NCI-H2029 (cell line): Measurements from ENCODE around the gene CRADD.
"Not testable (repeated sequence)": the region's sequence is repeated elsewhere in the genome, so short reads cannot be mapped to it uniquely, and the experiment has no call there.

ENCODE experiments used
- DNase-seq: peaks from one replicate; lab custom pipeline; 2025; lab: John Stamatoyannopoulos, UW

CRADD gene

DNA sequence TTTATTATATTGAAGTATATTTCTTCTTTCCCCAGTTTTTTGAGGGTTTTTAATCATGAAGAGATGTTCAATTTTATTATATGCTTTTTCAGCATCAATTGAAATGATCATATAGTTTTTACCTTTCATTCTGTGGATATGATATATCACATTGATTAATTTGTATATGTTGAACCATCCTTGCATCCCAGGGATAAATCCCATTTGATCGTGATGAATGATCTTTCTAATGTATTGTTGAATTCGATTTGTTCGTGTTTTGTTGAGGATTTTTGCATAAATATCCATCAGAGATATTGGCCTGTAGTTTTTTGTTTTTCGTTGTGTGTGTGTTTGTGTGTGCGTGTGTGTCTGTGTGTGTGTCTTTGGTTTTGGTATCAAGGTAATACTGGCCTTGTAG lies 196.4 kb downstream of the CRADD start:
- no peak for DNase-seq

DNA sequence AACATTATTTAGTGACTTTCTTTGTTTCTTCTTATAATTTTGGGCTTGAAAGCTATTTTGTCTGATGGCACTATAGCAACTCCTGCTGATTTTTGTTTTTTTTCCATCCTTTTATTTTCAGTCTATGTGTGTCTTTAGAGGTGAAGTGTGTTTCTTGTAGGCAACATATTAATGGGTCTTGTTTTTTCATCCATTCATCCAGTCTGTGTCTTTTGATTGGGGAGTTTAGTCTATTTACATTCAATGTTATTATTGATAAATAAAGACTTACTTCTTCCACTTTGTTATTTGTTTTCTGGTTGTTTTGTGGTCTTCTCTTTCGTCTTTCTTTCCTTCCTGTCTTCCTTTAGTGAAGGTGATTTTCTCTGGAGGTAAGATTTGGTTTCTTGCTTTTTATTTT lies 198.0 kb downstream of the CRADD start:
- DNase-seq = no peak

DNA sequence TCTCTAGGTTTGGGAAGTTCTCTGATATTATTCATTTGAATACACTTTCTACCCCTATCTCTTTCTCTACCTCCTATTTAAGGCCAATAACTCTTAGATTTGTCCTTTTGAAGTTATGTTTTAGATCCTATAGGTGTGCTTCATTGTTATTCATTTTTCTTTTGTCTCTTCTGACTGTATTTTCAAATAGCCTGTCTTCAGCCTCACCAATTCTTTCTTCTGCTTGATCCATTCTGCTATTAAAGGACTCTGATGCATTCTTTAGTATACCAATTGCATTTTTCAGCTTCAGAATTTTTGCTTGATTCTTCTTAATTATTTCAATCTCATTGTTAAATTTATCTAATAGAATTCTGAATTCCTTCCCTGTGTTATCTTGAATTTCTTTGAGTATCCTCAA lies 199.2 kb downstream of the CRADD start:
- DNase-seq = no peak

DNA sequence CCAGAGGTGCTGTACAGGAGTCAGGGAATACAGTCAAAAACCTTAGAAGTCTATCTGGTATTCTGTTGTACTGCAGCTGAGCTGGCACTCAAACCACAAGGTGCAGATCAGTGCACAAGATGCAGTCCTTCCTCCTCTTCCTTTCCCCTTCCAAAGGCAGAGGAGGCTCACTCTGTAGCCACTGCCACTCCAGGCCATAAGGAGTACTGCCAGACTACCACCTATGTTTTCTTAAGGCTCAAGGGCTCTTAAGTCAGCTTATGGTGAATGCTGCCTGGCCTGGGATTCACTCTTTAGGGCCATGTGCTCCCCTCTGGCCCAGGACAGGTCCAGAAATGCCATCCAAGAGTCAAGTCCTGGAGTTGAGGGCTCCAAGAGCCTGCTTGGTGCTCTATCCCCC lies 200.3 kb downstream of the CRADD start:
- no peak for DNase-seq

DNA sequence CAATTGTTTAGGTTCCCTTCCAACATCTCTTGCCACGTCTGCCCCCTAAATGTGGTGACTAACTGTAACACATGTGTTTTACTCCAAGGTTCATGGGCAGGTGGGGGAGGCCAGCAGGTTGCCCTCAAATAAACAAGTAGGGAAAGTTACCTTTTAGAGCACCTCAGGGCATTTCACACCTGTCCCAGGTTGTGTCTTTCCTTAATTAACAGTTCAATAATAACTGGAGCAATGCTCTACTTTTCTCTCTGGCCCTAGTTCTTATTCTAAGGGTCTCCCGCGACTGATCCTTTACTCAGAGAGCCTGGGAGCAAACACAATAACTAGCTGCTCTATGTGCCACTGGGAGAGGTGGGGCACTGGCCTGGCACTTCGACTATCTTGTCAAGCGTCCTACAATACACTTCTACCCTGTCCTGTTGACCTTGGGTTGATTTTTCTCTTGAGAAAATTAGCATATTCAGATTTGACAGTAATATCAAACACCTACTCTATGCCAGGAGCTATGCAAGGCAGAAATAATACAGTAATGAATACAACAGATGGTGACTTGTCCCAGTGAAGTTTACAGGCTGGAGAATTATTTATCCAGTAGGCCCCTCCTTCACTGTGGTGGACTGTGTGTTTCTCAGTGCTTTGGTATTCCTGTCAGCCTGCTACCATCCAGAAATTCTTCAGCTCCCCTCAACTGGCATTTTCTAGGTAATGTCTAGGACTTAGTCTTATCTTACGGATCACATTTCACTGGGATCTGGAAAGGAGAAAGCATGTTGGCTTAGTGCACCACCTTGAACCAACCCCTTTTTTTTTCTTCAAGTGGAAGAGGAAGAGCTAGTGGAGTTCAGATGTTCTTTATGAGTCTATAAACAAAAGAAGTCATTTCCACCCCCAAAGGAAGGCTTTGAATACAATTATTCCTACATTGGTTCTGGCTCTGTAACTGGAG lies 202.6 kb downstream of the CRADD start:
- no peak for DNase-seq

DNA sequence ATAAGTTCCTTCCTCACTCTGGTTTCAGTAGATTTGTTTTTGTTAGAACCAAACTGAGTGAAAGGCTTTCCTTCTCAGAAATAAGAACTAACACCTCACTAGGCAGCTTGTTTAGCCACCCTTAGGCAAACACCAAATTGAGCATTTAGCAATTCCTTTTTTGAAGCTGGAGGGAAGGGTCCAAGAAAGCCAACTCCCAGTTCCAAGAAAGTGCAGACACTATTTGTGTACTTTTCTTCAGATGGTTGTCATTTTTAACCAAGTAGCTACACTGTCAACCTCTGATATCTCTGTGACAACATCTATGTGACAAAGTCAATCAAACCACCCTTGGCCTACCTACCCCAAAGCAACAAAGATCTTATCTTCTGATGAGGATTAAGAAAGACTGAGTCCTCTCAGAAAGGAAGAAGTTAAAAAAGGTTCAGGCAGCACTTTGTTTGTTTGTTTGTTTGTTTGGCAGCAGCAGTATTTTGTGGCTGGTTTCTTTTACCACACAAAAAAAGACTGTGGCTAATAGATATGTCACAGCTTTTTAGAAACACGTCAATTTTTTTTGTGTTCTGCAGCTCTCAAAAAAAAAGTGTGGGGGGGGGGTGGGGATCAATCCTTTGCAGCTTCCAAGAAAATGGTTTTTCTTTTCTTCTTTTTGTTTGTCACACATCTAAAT lies 203.8 kb downstream of the CRADD start:
- no peak for DNase-seq

DNA sequence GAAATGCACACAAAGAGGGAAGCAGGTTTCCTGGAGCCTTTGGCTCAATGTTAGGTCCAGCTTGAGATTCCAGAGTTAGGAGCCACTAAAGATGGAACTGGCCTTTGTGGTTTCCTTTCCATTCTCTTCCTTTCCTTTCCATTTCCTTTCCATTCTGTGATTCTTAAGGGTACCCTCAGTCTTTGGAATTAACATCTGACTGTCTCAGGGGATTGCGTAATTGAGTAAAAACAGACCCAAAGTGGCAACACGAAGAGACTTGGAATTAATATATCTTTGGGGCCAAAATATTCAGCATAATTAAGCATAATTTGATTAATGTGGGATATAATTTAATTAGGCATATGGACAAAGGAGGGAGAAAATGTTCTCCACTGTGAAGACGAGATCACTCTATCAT lies 205.6 kb downstream of the CRADD start:
- no peak for DNase-seq

DNA sequence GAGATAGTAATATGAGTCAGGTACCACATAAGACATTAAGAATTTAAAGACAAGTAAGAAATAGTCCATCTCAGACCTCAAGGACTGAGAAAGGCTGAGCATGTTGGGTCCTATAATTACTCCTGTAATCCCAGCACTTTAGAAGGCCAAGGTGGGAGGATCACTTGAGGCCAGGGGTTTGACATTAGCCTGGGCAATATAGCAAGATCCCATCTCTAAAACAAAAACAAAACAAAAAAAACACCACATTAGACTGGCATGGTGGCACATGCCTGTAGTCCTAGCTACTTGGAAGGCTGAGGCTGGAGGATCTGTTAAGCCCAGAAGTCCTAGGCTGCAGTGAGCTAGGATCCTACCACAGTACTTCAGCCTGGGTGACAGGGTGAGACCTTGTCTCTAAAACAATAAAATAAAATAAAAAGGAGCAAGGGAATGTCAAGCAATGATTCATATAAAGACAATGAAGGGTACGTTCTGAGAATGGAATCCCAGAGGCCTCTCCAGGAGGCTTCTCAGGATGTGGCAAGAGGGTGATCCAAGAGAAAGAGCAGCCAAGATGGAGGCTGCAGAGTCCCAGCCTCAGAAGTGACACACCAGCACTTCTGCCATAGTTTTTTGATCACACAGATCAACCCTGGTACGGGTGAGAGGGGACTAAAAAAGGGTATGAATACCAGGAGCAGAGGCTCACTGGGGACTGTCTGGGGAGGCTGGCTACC lies 206.4 kb downstream of the CRADD start:
- no peak for DNase-seq

DNA sequence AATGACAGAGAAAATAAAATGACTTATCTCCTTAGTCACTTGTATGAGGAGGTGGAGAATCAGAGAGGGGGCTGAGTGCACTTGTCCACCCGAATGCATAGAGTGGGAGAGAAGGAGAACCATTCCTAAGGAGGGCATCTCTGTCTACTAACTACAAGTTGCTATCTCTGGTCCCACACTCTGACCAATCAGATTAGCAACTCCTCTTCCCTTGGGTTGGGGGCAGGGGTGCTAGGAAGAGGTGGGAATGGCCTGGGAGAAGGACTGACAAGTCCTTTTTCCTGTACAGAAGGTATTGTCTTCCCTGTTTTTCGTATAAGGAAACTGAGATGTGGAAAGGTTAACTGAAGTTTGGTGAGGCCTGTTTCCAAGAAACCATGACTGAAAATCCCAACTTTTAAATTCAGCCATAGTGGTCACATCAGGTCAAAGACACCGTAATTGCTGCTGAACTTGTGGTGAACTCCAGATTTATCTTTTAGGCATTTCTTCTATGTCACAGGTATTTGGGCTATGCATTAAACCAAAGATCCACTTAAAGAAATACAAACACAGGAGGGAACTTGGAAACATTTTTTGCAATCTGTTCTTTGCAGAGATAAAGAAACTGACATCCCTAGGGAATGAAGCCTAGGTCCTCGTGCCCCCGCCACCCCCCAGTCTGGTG lies 207.8 kb downstream of the CRADD start:
- no peak for DNase-seq

DNA sequence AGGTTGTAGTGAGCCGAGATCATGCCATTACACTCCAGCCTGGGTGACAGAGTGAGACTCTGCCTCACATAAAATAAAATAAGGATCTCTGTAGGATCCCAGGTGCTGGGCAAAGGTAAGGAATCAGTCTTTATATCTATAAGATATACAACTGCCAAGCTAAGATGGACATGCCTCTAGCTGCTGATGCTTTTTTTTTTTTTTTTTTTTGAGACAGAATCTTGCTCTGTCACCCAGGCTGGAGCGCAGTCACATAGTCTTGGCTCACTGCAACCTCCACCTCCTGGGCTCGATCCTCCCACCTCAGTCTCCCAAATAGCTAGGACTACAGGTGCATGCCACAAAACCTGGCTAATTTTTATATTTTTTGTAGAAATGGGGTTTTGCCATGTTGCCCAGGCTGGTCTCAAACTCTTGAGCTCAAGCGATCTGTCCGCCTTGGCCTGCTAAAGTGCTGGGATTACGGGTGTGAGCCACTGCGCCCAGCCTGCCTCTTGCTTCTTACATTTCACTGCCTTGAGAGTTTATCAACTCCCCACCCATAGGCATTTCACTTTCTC lies 208.9 kb downstream of the CRADD start:
- DNase-seq = not testable (repeated sequence)

DNA sequence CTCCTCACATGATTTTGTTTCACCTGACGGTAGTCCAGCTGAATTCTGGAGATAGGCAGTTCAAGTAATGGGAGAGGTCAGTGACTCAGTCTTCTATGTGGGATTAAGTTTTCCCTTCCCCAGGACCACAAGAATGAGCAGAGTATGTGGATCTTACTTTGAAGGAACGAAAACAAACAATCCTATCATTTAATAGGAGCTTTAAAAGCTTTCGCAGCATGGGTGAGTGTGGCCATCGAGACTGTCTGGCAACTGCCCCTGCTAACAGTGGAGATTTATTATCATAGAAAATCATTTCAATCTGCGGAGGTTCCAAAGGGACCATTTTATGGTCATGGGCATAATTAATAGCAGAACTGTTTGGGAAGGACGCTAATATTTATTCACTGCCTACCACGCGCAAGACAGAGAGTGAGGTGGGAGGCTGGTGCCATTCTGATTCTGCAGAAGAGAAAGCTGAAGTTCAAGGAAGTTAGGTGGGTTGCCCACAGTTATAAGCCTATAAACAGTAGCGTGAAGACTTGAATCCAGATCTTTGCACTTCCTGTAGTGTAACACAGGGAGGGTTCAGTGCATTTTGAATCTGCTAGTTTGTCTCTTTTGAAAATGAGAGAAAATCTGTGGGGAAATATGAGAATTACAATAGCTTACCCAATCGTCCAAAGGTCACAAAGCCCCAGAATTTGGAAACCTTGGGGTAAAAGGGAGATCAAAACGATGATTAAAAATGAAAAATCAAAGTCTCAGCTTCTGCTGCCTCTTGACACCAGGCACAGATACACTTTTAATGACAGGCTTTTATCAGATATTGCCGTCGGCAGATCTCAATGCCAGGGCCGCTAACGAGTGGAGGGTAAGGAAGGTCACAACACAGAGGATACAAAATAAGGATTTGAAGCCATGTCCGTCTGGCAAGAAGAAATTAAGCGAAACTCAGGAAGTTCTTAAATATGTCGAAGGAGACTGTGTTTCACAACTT lies 209.6 kb downstream of the CRADD start:
- DNase-seq = no peak

DNA sequence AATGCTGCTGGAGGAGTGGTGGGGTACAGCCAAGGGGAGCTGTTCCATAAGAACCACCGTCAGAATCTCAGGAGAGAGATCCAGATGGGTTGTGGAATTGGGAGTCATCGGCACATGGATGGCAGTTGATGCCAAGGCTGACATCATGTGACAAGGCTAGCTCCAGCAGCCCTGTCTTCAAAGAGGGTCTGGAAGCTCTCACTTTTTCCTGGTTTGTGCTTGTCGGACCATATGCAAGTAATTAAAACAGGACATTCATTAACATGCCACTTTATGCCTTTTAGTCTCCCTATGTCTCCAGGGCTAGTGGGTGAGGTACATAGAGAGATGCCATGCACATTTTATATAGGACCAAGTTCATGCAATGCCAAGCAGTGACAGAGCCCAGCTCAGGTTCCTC lies 211.8 kb downstream of the CRADD start:
- no peak for DNase-seq

DNA sequence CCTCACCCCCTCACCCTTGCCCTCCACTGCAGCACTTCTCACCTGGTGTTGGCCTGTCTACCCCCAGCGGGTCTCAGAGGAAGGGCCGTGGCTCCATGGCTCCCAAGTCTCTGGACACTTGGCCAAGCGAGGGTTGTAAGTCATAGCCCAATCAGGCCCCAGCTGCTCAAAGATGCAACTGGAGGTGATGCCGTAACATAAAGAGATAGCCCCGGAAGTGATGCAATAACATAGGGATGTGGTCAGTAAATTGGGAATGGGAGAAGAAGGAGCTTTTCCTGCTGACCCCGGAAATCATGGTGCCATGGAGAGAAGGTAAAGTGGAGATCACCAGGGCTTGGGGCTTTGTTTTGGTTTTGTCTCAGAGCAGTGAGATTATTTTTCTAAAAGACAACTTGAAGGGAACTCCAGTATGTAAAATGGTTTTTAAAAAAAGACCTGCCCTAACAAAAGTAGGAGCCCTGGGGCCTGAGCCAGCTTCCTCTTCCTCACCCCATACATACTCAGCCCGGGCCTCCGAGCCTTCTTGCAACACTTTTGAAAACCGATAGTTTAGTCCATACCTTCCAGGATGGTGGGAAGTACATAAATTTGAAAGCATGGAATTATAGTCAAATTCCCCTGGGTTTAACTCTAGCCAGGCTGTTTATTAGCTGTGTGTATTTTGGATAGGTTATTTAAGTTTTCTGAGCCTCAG lies 212.5 kb downstream of the CRADD start:
- DNase-seq = no peak

DNA sequence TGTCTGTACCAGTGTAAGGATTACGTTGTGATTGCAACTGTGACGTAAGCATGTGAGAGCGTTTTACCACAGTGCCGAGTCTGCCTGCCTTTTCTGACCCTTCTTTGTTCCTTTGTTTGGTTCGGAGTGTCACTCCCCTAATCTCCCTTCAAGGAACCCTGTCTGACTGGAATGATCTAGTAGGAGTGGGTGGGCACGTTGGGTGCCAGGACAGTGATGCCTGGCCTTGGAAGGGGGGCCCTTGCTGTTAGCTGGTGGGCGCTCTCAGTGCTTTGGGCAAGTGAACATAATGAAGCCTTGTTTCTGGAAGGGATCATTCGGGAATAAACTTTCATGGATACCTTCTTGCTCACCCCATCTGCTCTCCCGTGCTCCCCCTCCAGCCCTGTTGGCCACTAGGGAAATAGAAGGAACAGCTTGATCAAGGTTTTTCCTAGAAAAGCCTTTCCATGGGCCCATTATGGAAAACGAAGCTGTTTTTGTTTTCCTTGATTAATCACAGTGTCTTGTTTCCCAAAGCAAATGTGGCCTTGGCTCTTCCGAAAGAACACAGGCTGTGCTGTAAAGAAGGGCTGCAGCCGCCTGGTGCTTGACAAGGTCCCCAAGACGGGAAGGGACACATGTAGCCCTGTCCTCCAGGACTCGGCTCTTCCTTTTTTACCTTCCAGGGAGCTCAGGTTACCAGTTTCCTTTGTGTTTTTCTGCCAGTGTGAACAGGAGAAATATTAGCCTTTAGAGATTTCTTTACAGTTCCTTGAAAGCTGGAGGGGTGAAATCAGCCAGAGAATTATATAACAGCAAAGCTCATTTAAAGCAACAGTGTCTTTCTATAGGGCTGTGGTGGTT lies 215.5 kb downstream of the CRADD start:
- no peak for DNase-seq

DNA sequence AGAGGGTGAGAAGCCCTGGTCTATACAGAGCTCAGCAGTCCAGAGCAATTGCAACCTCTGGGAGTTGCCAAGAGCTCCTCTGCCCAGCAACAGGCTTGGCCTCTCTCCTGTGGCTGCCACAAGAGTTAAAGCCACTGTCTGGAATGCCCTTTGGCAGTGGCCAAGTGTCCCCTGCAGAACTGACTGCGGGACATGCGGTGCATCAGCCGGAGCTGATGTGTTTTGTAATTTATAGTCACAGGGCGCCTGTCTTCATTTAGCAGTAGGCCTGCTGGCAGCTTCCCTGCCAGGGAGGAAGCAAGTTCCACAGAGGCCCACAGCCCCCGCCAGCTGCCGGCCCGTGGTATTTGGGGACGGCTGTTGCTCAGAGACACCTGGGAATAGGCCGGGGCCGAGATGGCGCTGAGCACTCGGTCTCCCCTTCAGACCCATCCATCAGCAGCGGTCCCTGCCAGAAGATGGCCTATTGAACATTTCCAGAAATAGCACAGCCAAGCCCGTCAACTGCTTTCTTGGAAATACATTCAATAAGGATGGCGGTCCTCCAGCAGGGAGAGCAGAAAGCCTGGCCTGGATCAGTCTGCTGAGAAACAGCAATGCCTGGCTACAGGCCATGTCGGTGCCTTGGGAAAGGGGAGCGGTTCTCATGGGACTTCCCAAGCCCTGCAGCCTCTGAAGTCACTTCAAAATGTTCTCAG lies 217.4 kb downstream of the CRADD start:
- DNase-seq = no peak

DNA sequence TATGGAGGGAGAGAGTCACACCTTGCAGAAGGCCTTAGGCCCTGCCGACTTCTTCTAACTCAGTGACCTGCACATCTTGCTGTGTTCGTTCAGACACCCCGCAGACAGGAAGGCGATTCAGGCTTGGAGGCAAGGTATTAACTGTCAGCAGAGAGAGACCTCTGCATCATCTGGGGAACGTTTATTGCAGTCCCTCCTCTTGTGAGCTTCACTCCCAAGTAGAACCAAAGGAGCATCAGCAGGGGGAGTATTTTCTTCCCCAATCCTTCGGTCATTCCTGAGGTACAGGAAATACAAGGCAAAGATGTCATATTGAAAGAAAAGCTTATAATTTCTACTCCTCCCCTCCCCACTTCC lies 217.9 kb downstream of the CRADD start:
- DNase-seq = no peak

DNA sequence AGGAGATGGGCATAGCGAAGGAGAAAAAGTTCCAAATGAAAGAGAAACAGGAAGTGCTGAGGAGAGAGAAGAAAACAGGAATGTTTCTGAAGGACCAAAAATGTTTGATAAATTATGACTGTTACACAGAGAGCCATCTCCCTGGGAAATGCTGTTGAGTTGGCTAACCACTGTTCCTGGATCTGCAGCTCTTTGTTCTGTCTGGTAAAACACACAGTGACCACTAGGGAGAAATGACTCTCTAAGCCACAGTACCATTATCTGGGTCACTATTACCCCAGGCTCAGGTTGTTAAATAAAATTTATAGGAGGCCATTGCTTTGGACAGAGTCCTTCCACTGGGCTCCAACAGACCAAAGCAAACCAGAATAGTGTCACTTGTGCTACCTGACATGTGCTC lies 219.3 kb downstream of the CRADD start:
- no peak for DNase-seq

DNA sequence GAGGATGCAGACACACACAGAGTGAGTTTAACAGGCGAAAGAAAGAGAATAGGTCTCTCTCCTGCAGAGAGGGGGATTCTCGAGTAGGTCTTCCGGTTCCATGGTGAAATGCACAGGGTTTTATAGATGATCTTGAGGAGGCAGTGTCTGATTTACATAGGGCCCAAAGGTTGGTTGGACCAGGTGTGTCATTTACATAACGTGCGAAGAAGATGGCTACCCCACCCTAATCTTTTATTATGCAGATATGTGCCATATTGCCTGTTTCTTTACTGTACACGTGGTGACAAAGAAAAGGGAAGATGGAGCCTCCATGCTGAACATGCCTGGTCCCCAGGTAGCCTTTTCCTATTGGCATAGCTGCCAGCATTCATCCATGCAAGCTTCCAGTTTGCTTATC lies 219.8 kb downstream of the CRADD start:
- DNase-seq = no peak

DNA sequence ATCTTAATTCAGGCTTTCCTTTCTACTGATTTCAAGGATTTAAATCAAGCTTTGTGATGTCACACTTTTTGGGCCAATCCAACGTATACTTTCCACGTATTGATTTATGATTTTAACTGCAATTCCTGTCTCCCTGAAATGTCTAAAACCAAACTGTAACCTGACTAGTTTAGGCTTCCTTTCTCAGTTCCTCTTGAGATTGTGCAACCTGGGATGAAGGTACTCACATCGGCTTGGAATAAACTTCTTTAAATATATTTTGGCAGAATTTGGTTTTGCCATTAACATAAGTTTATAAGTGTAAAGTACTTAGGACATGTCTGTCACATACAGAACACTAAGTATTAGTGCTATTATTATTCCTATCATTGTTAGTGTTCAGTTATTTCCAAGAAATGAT lies 224.6 kb downstream of the CRADD start:
- no peak for DNase-seq
